Endometrium (tissue), 2 donors: Measurements from ENCODE around the gene KDM5B.
A peak's percentile ranks its signal among the peaks of the same experiment; 100 is the strongest.

Source experiments
- FAIRE-seq: peaks from 2 replicates; lab custom pipeline; 2012; peaks lifted over from hg19 to GRCh38; lab: Jason Lieb, UNC
- donor health status: control.
- donor health status: control.

The KDM5B gene

DNA sequence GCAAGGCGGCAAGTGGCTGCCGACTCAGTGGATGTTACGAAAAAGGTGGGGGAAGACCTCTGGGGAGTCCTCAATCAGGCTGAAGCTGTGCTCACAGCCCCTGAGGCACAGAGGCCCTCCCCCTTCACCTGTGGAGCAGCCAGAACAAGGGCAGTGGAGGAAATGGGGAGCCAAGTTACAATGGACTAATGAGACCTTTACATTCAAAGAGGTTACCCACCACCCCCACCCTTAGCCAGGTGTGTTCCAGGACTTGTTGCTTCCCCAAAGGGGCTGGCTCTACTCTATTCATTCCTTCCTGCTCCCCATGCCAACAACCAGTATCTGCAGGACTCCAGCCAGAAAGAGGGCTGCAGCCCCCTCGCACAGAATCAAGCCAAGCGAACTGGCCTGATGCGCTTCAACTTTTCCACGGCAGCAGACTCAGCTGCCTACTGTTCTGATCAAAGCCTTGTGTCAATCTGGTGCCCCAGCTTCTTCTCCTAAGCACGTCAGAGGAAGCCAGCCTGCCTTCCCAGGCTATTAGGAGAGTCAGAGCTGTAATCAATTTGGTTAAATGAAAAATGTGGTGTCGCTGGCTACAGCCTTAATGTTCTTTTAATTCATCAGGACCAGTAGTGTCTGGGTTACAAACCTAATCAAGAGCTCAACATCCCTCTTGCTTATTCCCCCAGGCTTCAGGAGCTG, 96.1 kb downstream of the KDM5B start:
- no peak for FAIRE-seq

DNA sequence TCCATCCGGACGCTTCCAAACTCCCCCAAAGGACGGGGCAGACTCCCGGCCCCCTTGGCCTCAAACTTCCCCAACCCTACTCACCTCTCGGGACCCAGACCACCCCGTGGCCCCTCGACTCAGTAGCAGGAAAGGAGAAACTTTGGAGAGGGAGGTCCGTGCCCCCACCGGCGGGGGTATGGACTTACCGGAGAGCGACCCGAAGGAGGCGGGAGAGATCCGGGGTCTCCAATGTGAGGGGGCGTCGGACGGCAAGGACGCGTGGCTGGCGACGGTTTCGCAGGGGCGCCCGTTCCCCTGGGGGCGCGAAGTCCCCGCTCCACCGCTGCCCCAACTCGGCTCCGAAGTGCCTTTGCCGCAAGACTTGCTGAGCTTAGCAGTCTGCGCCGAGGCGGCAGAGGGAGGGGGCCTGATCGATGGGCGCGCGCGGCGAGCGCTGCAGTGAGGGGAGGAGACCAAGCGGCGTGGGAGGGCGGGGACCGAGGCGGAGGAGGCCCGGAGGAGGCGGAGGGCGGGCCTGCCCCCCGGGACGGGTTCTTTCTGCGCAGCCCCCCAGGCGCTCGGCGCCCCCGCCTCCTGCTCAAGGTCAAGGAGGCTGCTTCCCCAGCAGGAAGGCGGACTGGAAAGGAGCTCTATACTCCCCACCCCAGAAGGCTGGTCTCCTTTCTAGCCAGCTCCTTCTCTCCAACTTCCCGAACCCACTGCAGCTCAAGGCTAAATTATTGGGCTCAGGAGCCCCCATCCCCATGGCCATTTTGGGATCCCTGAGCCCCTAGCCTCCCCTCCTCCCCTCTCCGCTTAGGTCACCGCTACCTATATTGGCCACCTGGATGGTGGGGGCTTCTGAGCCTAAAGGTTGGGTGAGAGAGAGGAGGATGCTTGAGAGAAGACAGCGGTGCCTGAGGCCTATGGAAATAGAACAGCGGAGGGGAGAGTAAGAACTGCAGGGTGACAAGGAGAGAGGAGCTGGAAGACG, 97.9 kb downstream of the KDM5B start, which contains the start of gene SYT2:
TSS of gene SYT2 (minus strand) at position 385 of the 976 bp plus-strand sequence. CDS start 104,682 bp downstream, outside the sequence.
- no peak for FAIRE-seq

DNA sequence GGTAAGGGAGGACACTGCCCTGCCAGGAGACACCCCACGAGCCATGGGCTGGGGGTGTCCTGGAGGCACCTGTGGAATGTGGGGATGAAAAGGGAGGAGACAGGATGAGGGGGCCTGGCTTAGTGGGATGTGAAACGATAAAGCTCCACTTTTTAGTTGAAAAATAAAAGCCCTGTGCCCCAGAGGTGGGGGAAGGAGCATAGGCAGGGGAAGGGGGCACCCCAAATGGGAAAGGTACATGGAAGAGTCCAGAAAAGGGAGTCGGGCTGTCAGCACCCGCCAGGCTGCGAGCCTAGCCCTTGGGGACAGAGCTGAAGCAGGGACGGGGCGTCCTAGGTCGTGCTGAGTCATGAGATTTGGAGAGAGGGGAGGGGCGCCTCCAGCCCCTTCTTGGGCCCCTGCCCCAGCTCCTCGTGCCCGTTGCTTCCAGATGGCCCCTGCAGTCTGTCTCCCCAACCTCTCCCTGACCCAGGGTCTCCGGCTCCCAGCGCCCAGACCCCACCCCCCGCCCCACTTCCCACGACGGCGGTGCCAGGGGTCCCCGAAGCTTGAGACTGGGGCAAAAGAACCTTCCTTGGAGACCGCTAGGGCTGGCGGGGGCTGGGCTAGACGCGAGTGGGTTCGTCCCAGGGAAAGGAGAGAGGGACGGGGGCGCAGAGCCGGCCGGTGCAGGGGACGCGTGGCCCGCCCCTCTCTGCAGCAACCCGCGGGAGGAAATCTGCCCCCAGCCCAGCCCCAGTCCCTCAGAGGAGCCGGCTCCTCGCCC, 98.8 kb downstream of the KDM5B start:
- FAIRE-seq: no peak

- no peak for FAIRE-seq
Observed at GRCh38 chr1:202708456-202709275, 99.6 kb downstream of the KDM5B start.

GRCh38 chr1:202706851-202707250, 101.4 kb downstream of the KDM5B start:
- no peak for FAIRE-seq

DNA sequence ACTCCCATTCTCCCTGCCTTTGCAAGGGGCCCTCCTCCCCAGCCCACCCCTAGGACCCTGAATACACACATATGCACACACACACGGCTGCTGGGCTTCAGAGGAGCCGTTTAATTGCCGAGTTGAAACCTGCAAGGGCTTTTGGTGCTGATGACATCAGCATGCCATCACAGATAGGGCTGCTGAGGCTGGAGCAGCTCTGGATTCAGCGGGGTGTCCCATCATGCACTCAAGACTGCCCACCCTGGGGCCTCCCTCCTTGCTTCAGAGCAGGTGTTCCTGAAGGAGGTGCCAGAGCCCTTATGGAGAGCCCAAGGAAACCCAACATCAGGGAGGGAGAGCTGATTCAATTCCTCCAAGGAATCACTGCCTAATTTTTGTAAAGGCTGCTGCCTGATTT, 103.6 kb downstream of the KDM5B start:
- no peak for FAIRE-seq

- no peak for FAIRE-seq
Observed at GRCh38 chr1:202703191-202703590, 105.0 kb downstream of the KDM5B start.

- FAIRE-seq: no peak
Observed at GRCh38 chr1:202702088-202702487, 106.1 kb downstream of the KDM5B start.

GRCh38 chr1:202701200-202701599, 107.0 kb downstream of the KDM5B start:
- no peak for FAIRE-seq

- no peak for FAIRE-seq
Observed at GRCh38 chr1:202700061-202700460, 108.2 kb downstream of the KDM5B start.

- FAIRE-seq: no peak
Observed at GRCh38 chr1:202698276-202698675, 109.9 kb downstream of the KDM5B start.

GRCh38 chr1:202697038-202697437, 111.2 kb downstream of the KDM5B start:
- no peak for FAIRE-seq

DNA sequence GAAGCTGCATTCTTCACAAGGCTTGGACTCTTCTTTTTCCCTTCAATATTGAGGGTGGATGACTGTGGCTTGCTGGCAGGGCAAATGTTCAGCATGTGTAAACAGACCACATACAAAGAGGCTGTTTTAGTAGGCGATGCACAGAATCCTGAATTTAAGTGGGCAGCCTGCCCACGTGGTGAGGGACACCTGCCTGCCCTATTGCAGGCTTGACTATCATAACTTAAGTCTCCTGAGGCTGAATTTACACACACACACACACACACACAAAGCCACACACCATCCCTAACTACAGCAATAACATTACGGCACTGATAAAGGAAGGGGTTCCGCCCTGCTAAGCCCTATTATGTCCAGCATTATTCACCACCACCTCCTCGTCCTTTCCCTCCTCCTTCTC, 113.9 kb downstream of the KDM5B start:
- FAIRE-seq: no peak

DNA sequence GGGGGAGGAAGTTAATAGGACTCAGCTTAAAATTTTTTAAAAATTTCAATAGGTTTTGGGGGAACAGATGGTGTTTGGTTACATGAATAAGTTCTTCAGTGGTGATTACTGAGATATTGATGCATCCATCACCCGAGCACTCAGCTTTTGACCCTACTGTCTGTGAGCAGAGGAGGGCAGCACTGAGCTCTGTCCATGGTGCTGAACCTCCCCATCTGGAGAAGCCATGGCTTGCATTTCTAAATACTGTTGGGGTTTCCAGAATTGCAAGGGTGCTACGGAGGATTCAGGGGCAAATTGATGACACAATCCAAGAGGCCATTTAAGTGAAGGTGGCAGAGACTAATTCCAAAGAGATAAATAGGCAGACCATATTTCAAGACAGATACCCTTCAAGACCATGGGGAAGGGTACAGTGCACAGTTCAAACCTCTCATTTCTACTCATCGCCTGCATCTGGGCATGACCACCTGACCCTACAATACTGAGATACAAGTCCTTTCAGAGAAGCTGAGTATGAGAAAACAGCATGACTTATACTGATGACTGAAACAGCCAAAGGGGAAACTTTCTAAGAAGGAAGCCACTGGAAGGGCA, 115.2 kb downstream of the KDM5B start:
- FAIRE-seq: peak; percentile 68

GRCh38 chr1:202691816-202692215, 116.4 kb downstream of the KDM5B start:
- no peak for FAIRE-seq

- FAIRE-seq: no peak
Observed at GRCh38 chr1:202689493-202690342, 118.5 kb downstream of the KDM5B start.

DNA sequence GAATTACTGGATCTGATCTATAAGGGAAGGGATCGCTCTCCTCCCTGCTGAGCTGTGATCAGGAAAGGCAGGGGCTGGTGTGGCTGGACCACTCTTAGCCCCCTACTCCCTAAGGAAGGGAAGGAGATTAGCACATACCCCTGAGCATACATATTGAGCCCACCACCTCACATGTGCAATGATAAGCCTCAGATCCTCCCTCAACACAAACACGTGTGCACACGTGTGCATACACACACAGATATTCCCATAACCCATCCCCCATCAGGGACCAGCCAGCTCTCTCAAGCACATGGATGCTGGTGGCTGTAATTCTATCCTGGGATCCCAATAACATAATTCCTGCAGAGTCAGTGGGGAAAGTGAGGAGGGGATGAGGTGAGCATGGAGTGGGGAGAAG, 119.1 kb downstream of the KDM5B start:
- FAIRE-seq: no peak

- no peak for FAIRE-seq
Observed at GRCh38 chr1:202688401-202688800, 119.8 kb downstream of the KDM5B start.

GRCh38 chr1:202687798-202688197, 120.4 kb downstream of the KDM5B start:
- FAIRE-seq: no peak

DNA sequence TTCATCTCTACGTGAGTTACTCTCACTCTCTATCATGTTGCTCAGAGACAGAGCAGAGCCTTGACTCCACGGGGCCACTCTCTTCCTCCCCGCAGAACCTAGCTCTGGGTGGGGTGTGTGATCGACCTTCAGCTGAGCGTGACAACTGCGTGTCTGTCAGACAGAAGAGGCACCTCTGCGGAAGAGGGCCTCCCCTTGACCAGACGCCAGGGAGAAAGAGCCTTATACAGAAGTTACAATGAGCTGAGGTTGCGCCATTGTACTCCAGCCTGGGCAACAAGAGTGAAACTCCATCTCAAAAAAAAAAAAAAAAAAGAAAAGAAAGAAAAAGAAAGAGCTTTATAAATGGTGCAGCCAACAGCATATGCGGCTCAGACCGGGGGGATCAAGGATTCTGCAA, 120.9 kb downstream of the KDM5B start:
- no peak for FAIRE-seq
